SK-N-MC (cell line): Measurements from ENCODE around the gene RNFT2.

Experiments used
- DNase-seq: peaks from one replicate; pipeline ENCODE4 v3.0.0-alpha.2; 2011; ENCODE audit warnings: low read depth, low spot score
- H3K27ac ChIP-seq: fragments of 200-600 bp; sonication (generic); 2 replicates; pipeline ENCODE4 v1.5.1; 2016; ENCODE audit warnings: mixed run types
- H3K36me3 ChIP-seq: fragments of 200-600 bp; sonication (generic); 2 replicates; pipeline ENCODE4 v1.6.1; 2017; ENCODE audit warnings: antibody characterized with exemption, low read length, mixed read lengths; ENCODE audit not compliant: insufficient read depth
- H3K4me3 ChIP-seq: fragments of 200-600 bp; sonication (generic); 2 replicates; pipeline ENCODE4 v1.5.1; 2016
- H3K9ac ChIP-seq: fragments of 200-600 bp; sonication (generic); 2 replicates; pipeline ENCODE4 v1.8.0; 2017; ENCODE audit warnings: mixed run types, mixed read lengths; ENCODE audit not compliant: insufficient read length
- H3K9me3 ChIP-seq: fragments of 200-600 bp; sonication (generic); 2 replicates; pipeline ENCODE4 v1.6.1; 2017; ENCODE audit warnings: low read depth, mild to moderate bottlenecking, antibody characterized with exemption, low read length, moderate library complexity, mixed read lengths
- EZH2 ChIP-seq: fragments of 200-600 bp; sonication (generic); IDR thresholded peaks from one replicate; pipeline ENCODE4 v1.6.1; 2017; ENCODE audit warnings: antibody characterized with exemption
- FOXP2 ChIP-seq: optimal IDR thresholded peaks from 2 replicates; pipeline ENCODE3; 2011; ENCODE audit warnings: mild to moderate bottlenecking, moderate library complexity; ENCODE audit not compliant: insufficient read depth; ENCODE audit errors: extremely low read length, control extremely low read depth
- POLR2AphosphoS5 ChIP-seq: IDR thresholded peaks from 2 replicates; pipeline ENCODE4 v1.6.1; 2012; ENCODE audit warnings: mild to moderate bottlenecking, low read depth, low read length, borderline replicate concordance

Gene RNFT2

DNA sequence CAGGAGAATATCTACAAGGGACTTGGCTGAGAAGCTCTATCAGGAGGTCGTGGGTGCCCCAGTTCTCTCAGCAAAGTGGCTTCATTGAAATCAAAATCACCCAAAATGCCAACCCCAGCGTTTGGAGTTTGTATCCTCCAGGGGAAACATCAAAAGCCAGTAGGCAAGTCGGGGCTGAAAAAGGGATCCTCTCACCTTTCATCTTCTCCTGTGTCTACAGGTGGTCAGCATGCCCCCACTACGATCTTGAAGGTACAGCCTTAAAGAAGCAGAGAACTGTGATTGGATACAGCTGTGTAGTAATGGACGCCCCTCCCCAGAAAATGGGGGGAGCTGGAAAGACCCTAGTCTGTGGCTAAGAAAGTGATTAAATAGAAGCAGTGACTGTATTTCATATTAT is 121.0 kb downstream of the RNFT2 start:
- no peaks in the 10 kb centered on the region for H3K36me3 ChIP-seq
- H3K27ac ChIP-seq: no peak overlapping the region
- H3K4me3 ChIP-seq: no peak overlapping the region

DNA sequence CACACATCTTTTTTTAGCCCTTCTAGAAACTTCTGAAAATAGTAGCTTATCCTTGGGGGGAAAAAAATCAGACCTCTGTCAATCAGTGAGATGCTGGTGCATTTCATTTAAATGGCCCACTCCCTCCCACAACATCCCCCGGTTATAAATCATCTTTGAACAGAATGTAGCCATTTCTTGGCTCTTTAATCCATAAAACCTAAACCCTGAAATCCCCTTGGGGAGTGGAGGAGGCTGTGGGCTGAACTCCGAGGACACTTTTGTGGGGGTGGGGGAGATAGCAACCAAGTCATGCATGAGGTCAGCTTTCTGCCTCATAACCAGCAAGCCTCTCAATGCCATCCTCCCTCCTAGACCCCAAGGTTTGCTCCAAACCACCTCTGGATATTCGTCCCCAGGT is 122.1 kb downstream of the RNFT2 start:
- Histone ChIP-seq H3K9ac (no peak overlapping the region), H3K36me3 (no peaks in the 10 kb centered on the region), H3K9me3 (no peaks in the 10 kb centered on the region), H3K4me3 (no peak overlapping the region), H3K27ac (no peak overlapping the region)
- DNase-seq: no peak
- TF ChIP-seq EZH2 (no peak), FOXP2 (no peak), POLR2AphosphoS5 (no peak)

More for the DNA sequence above, 121.0 kb downstream of the RNFT2 start:
- Histone ChIP-seq H3K9ac (no peak overlapping the region), H3K9me3 (no peaks in the 10 kb centered on the region)
- DNase-seq: no peak
- no peak for TF ChIP-seq EZH2
- no peak for TF ChIP-seq FOXP2
- TF ChIP-seq POLR2AphosphoS5: no peak

DNA sequence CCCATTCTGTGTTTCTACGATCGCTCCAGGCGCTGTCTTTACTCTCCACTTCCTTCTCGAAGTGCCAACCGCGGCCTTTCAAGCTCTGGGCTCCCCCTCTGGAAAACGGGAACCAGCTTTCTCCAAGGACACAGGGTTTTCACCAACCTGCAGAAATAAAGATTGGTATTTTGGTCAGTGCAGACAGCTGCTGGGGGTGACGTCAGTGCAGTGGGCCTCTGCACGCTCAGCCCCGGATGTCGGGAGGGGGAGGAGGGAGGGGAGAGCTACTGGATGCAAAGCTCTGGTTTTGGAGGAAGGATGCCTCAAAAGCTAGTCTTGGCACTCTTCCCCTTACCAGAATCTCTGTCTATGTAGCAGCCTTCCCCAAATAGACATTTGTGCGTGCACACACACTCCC is 123.2 kb downstream of the RNFT2 start:
- Histone ChIP-seq H3K4me3 (no peak overlapping the region), H3K36me3 (no peaks in the 10 kb centered on the region), H3K27ac (no peak overlapping the region), H3K9ac (no peak overlapping the region), H3K9me3 (no peaks in the 10 kb centered on the region)
- TF ChIP-seq POLR2AphosphoS5 (no peak), EZH2 (no peak), FOXP2 (no peak)
- DNase-seq: no peak

GRCh38 chr12:116862167-116862566 is 124.1 kb downstream of the RNFT2 start:
- DNase-seq: no peak
- Histone ChIP-seq H3K9me3 (no peaks in the 10 kb centered on the region), H3K4me3 (no peak overlapping the region), H3K36me3 (no peaks in the 10 kb centered on the region), H3K9ac (no peak overlapping the region), H3K27ac (no peak overlapping the region)
- TF ChIP-seq EZH2 (no peak), POLR2AphosphoS5 (no peak), FOXP2 (no peak)

- Histone ChIP-seq H3K9me3 (no peaks in the 10 kb centered on the region), H3K9ac (no peak overlapping the region), H3K36me3 (no peaks in the 10 kb centered on the region), H3K4me3 (no peak overlapping the region), H3K27ac (no peak overlapping the region)
- no peak for DNase-seq
- TF ChIP-seq FOXP2 (no peak), EZH2 (no peak), POLR2AphosphoS5 (no peak)
These were observed 125.2 kb downstream of the RNFT2 start for GRCh38 chr12:116863275-116863767.

- Histone ChIP-seq H3K36me3 (no peaks in the 10 kb centered on the region), H3K9ac (no peak overlapping the region), H3K9me3 (no peaks in the 10 kb centered on the region), H3K27ac (no peak overlapping the region), H3K4me3 (no peak overlapping the region)
- DNase-seq: no peak
- TF ChIP-seq EZH2: no peak
These were observed 126.5 kb downstream of the RNFT2 start for GRCh38 chr12:116864371-116865160.

DNA sequence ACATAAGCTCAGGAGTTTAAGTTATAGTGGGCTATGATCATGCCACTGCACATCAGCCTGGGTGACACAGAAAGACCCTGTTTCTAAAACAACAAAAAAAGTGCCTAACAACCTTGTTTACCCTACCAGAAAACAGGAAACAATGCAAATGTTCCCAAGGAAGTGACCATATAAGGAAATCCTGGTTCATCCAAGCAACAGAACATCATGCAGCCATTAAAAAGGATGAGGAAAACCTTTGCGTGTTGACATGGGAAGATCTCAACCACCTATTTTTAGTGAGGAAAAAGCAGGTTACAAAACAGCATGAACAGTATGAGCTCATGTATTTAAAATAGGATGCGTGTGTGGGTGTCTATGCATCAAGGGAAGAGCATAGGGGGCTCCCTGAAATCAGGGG is 129.4 kb downstream of the RNFT2 start:
- H3K4me3 ChIP-seq: no peak overlapping the region
- no peak for TF ChIP-seq EZH2
- no peak for TF ChIP-seq POLR2AphosphoS5
- TF ChIP-seq FOXP2: no peak

GRCh38 chr12:116870306-116870705 is 132.2 kb downstream of the RNFT2 start:
- TF ChIP-seq POLR2AphosphoS5: no peak
- no peak for TF ChIP-seq FOXP2
- TF ChIP-seq EZH2: no peak
- H3K4me3 ChIP-seq: no peak overlapping the region
- H3K36me3 ChIP-seq: no peaks in the 10 kb centered on the region
- no peak for DNase-seq
- no peak overlapping the region for H3K9ac ChIP-seq
- H3K27ac ChIP-seq: no peak overlapping the region
- H3K9me3 ChIP-seq: no peaks in the 10 kb centered on the region

More for the DNA sequence above, 129.4 kb downstream of the RNFT2 start:
- Histone ChIP-seq H3K9ac (no peak overlapping the region), H3K36me3 (no peaks in the 10 kb centered on the region), H3K27ac (no peak overlapping the region), H3K9me3 (no peaks in the 10 kb centered on the region)
- no peak for DNase-seq
